GM19240 (cell line): ENCODE measurements around the gene HOMER1.
A peak's percentile ranks its signal among the peaks of the same experiment; 100 is the strongest.
"Not testable (repeated sequence)": the region's sequence is repeated elsewhere in the genome, so short reads cannot be mapped to it uniquely, and the experiment has no call there.

ENCODE experiments used
- DNase-seq: peaks from one replicate; pipeline ENCODE4 v3.0.0; 2011; ENCODE audit warnings: low spot score; ENCODE audit not compliant: insufficient read length

Gene HOMER1

DNA sequence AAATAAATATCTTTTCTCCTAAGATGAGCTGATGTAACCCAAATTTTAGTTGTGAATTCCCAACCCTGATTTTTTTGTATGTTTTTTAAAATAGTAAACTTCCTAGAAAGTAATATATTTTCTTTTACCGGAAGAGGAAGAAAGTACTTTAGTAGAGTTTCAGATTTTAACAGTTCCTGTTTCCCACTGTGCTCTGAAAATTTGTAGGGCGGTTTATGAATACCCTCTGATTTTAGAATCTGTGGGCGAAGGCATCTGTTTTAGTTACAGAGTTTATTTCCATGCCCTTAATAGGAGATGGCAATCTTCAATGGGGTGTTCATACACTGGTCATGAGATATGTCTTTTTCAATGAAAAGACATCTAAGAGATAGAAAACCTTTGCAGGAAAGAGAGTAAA is 3.7 kb upstream of the HOMER1 start:
- no peak for DNase-seq

DNA sequence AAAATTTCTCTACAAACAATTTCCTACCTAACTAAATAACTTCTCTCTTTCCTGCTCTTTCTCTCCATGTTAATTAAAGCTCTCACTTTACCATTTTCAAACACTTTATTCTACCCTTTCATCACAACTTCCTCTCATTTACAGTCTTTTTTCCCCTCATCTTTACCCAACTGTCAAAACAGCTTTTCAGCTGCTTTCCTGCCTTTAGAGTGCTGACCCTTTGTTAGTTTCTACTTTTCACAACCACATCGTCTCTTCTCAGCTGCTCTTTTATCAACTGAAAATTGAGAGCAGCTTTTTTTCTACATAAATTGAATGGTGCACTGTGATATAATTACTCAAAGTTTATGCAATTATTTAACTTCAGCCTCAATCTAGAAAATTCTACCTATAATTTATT is 3.1 kb upstream of the HOMER1 start:
- no peak for DNase-seq

GRCh38 chr5:79516331-79516730 is 2.4 kb upstream of the HOMER1 start:
- not testable (repeated sequence) for DNase-seq

DNA sequence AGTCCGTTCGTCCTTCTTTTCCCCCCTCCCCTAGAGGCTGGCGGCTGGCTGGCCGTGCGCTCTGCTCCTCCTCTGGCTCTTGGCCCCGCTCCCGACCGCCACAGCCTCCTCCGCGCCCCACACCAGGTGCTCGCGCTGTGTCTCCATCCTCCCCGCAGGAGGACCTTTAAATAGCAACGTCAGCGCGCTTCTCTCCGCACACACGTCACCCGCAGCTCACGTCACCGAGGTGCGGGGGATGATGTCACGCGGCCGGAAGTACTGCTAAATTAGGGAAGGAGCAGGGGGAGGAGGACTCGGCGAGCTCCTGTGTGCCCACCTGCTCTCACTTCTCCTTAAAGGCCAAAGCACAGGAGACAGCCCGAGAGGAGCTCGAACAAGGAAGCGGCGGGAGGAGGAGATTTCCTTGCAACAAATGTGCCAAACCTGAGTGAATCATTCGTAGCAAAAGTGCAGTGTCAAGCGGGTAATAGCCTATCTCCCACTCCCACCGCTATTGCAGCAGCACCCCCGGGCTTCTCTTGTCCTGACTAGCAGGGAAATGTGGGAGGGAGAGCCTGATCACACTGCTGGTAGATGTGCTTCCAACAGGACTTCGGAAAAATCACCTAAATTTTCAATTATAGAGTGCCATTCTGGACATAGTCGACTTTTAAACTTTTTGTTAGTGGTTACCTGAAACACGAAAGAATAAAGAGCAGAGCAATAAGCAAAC is 614 bp upstream of the HOMER1 start:
- peak; percentile 65 for DNase-seq

GRCh38 chr5:79513308-79513703 is 628 bp downstream of the HOMER1 start:
- DNase-seq, result no peak

DNA sequence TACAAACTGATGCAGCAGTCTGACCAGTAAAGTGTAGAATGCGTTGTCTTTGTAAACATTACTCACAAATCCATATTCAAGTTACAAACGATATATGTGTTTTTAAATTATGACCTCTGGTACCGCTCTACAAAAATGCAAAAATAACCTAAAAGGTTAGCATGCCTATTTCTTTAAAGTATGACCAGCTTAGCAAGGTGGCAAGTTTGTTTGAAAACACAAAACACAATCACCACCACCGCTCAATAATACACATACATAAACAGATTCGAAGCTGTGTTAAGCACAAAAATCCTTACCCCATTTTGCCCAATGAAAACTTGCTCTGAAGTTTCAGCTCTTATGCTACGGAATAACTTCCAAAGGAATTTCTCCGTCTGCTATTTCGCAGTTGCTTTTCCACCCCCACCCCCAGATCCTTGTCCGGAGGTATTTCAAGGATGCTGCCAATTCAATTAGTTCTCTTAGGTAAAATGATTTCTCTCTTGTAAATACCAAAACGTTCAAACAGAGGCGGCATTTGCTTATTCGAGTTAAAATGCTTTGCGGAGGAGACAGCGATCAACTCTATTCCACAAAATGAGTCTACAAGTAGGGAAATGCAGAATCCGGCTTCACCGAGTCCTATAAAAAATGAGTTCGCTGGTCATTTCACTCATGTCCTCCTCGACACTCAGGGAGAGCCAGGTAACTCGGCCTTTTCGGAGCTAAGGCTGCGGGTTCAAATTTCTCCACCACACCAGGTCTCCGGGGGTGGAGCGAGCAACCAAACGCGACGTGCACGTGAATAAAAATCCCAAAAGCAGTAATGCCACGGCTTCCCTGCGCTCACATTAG is 1.2 kb downstream of the HOMER1 start:
- no peak for DNase-seq

DNA sequence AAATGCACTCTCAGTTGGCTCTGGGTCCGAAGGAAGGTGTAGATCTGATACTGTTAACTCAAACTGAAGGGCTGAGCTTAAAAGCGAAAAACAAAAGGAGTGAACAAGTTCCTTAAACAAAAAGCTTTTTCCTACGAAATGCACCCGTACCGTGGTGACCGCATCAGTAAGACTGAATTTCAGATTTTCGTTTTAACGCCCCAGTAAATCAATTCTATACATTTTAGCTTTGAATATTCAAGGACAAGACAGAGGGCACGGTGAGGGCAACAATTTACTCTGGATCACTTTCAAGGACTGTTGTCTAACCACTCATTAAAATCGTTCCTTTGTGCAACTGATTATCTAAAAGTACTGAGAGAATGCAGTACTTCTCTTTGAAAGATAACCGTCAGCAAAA is 1.9 kb downstream of the HOMER1 start:
- DNase-seq, result no peak

DNA sequence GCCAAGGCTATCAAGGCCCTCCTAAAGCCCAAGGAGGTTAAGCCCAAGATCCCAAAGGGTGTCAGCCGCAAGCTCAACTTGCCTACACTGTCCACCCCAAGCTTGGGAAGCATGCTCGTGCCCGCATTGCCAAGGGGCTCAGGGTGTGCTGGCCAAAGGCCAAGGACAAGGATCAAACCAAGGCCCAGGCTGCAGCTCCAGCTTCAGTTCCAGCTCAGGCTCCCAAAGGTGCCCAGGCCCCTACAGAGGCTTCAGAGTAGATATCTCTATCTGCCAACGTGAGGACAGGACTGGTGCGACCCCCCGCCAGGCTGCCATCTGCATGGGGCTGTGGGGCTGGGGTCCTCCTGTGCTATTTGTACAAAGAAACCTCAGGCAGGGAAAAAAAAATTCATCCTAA is 3.3 kb downstream of the HOMER1 start:
- no peak for DNase-seq

GRCh38 chr5:79509244-79509885 is 4.6 kb downstream of the HOMER1 start:
- no peak for DNase-seq

- no peak for DNase-seq
Observed at GRCh38 chr5:79508794-79509193, 5.1 kb downstream of the HOMER1 start.

- no peak for DNase-seq
Observed at GRCh38 chr5:79508354-79508753, 5.6 kb downstream of the HOMER1 start.

- DNase-seq, result no peak
Observed at GRCh38 chr5:79507251-79508205, 6.4 kb downstream of the HOMER1 start.

- DNase-seq, result no peak
Observed at GRCh38 chr5:79505138-79505537, 8.8 kb downstream of the HOMER1 start.

DNA sequence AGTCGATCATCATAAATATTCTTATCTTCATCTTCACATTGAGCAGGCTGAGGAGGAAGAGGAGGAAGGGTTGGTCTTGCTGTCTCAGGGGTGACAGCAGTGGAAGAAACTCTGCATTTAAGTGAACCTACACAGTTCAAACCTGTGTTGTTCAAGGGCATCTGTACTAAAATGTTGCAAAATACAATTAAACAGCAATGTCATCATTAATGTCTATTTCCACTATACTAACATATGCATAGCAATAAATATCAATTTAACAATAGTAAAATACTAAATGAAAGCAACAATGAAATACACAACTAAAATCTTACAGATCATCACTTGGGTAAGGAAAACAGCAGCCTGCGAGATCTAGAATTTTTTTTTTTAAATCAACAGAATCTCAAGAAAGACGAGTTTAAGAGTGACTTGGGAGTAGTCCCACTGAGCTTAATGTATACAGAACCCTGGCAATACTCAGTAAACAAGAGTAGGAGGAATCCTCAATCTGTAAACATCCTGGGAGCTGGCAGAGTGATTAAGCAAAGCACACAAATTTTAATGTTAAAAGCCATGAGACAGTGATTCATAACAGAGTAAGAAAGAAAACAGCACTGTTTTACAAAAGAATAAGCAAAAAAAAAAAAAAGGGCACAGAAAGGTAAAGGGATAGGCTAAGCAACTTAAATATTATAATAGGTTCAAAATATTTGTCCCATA is 10.0 kb downstream of the HOMER1 start:
- DNase-seq, result no peak

- DNase-seq, result no peak
Observed at GRCh38 chr5:79499640-79500273, 14.2 kb downstream of the HOMER1 start.

GRCh38 chr5:79495311-79495710 is 18.6 kb downstream of the HOMER1 start:
- no peak for DNase-seq

DNA sequence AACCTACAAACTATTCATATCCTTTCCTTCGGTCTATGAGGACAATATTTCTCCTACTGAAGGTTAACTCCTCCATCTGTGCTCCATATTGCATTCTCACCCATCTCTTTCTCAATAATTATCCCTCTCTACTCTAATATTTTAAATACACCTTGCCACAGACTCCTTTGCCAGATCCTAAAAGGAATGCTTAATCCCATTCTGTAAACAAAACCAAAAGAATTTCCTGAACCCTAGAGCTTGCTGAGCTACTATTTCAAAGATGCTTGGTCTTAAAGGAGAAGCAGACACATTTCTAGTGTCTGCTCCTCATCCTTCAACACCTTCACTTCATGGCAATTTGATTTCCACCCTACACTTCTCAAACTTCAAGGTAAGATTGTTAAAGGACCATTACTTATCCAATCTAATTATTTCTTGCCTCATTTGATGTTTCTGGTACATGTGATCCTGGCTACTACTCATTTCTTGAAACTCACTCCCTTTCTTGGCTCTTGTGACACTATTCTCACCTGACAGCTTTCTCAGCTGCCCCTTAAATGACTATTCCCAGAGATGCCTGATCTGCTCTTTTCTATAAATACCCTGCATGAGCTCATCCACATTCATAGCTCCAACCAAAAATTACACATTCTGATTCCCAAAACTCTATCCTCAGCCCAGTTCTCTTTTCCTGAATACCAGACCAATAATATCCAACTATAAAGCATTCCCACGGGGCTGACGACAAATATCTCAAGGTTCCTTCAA is 20.2 kb downstream of the HOMER1 start:
- DNase-seq, result no peak

- no peak for DNase-seq
Observed at GRCh38 chr5:79491690-79492317, 22.1 kb downstream of the HOMER1 start.
